ENCODE results near the gene LSS.
"Not testable (repeated sequence)": the region's sequence is repeated elsewhere in the genome, so short reads cannot be mapped to it uniquely, and the experiment has no call there.

LSS gene

DNA sequence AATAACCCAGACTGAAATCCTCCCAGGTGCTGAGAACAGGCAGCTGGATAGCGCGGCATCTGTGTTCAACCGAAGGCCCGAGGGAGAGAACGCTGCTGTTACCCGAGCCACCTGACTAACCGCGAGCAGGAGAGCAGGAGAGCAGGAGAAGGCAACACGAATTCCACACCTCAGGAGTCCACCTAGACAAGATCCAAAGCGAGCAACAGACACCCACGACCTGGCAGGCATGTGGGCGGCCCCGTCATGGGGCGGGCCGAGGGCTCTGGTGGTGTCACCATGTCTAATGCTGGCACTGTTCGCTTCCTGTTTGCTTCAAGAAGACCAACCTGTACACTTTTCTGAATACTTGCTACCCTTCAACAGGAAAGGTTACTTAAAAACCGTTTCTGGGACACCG lies 23.4 kb downstream of the LSS start:
- DNase-seq (ENCODE audit: low spot score): no peak

GRCh38 chr21:46203203-46203600 lies 25.4 kb downstream of the LSS start:
- no peak for DNase-seq (ENCODE audit: low spot score)

DNA sequence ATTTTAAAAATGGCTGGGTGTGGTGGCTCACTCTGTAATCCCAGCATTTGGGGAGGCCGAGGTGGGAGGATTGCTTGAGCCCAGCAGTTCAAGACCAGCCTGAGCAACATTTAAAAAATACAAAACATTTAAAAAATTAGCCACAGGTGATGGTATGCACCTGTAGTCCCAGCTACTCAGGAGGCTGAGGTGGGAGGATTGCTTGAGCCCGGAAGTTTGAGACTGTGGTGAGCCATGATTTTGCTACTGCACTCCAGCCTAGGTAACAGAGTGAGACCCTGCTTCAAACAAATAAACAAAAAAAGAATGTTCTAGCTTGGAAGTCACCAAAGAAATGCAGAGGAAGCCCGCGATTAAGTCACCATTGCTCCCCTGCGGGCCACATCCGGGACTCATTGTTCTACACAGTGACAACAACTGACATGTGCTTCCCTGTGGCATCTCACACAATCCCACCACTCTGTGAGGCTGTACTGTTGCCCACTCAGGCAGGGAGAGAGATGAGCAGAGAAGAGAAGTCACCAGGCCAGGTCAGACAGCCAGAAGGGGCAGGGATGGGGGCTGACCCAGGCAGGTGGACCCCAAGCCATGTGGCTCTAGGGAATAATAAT lies 25.9 kb downstream of the LSS start:
- DNase-seq (ENCODE audit: low spot score): no peak

DNA sequence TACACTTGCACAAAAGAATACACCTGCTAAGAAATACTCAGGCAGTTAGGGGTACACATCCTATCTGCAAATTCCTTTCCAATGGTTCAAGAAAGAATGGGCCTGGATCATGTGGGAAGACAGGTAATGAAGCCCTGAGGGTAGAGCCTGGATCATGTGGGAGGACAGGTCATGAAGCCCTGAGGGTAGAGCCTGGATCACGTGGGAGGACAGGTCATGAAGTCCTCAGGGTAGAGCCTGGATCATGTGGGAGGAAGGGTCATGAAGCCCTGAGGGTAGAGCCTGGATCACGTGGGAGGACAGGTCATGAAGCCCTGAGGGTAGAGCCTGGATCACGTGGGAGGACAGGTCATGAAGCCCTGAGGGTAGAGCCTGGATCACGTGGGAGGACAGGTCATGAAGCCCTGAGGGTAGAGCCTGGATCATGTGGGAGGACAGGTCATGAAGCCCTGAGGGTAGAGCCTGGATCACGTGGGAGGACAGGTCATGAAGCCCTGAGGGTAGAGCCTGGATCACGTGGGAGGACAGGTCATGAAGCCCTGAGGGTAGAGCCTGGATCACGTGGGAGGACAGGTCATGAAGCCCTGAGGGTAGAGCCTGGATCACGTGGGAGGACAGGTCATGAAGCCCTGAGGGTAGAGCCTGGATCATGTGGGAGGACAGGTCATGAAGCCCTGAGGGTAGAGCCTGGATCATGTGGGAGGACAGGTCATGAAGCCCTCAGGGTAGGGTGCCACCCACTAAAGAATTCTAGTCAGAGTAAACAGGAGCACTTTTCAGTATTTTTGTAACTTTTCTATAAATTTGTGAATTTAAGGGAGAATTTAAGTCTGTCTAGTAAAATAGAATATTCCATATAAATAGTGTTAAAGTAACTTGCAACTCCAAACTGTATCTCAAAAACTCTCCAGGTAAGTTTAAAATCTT lies 27.4 kb downstream of the LSS start:
- not testable (repeated sequence) for DNase-seq (ENCODE audit: low spot score)

DNA sequence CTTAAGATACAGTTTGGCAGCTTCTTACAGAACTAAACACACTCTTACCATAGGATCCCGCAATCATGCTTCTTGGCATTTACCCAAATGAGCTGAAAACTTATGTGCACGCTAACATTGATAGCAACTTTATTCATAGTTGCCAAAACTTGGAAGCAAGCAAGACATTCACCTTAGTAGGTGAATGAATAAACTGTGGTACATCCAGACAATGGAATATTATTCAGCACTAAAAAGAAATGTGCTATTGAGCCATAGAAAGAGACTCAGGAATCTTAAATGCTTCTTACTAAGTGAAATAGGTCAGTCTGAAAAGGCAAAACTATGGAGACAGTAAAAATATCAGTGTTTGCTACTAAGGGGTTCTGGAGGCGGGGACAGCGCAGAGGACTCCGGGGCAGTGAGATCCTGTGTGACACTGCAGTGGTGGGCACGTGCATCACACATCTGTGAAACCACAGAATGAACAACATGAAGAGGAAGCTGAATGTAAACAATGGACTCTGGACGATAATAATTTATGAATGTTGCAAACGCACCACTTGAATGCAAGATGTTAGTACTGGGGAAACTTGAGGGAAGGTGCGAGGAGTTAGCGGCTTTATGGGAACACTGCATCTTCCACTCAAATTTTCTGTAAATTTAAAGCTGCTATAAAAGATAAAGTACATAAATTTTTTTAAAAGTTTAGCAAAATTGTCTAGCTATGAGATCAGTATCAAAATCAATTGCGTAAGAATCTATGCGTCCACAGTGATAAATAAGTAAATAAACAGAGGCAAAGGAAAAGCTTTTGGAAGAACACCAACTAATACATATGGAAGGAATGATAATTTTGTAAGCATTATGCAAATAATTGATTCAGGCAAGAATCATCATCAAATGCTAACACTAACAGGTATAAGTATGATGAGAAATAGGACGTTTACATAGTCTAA lies 28.9 kb downstream of the LSS start:
- DNase-seq (ENCODE audit: low spot score): no peak

DNA sequence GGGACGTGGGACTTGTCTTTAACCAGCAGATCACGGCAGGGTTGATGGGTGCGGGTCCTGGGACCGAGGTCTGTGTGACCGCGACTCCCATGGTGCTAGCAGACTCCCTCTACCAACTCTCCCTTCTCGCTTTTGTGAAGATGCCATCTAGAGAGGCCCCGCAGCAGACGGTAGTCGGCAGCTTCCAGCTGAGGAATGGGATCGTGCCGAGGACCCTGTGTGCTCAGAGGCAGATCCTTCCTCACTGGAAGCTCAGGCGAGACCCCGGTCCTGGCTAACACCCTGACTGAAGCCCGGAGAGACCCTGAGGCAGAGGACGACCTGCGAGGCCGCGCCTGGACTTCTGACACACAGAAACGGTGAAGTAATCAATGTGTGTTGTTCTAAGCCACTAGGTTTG lies 31.8 kb downstream of the LSS start:
- DNase-seq (ENCODE audit: low spot score): no peak

DNA sequence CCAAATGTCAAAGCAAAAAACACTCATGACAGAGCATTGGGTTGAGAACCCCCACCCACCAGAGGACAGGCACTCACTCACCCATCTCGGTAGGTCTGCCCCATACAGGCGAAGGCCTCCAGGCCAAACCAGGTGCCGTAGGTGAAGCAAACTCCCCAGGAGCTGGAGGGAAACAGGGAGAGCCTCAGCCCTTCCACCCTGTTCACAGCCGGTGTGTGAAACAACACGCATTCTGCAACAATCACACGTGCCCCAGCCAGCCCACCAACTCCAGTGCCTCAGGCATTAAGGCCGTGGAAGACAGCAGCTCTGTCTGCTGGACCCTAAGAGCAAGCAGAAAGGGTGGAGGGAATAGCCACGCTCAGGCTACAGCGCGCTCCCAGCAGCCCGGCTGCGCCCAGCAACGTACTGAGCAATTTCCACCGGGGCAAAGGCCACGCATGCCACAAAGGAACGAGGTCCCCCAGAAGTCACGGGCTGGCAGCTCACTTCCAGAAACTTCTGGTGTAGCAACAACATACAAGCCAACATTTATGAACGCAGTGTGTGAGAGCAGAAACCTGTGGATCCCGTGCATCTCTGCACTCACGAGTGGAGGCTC lies 32.9 kb downstream of the LSS start:
- DNase-seq (ENCODE audit: low spot score): no peak

GRCh38 chr21:46194374-46195334 lies 33.9 kb downstream of the LSS start:
- DNase-seq (ENCODE audit: low spot score): peak; percentile 45

- no peak for DNase-seq (ENCODE audit: low spot score)
Measured at GRCh38 chr21:46193829-46194373, 34.7 kb downstream of the LSS start.

- DNase-seq (ENCODE audit: low spot score): no peak
Measured at GRCh38 chr21:46191686-46192575, 36.6 kb downstream of the LSS start.

- no peak for DNase-seq (ENCODE audit: low spot score)
Measured at GRCh38 chr21:46191257-46191685, 37.3 kb downstream of the LSS start.

GRCh38 chr21:46190491-46191131 lies 38.0 kb downstream of the LSS start:
- no peak for DNase-seq (ENCODE audit: low spot score)

GRCh38 chr21:46189959-46190490 lies 38.5 kb downstream of the LSS start:
- DNase-seq (ENCODE audit: low spot score): no peak

DNA sequence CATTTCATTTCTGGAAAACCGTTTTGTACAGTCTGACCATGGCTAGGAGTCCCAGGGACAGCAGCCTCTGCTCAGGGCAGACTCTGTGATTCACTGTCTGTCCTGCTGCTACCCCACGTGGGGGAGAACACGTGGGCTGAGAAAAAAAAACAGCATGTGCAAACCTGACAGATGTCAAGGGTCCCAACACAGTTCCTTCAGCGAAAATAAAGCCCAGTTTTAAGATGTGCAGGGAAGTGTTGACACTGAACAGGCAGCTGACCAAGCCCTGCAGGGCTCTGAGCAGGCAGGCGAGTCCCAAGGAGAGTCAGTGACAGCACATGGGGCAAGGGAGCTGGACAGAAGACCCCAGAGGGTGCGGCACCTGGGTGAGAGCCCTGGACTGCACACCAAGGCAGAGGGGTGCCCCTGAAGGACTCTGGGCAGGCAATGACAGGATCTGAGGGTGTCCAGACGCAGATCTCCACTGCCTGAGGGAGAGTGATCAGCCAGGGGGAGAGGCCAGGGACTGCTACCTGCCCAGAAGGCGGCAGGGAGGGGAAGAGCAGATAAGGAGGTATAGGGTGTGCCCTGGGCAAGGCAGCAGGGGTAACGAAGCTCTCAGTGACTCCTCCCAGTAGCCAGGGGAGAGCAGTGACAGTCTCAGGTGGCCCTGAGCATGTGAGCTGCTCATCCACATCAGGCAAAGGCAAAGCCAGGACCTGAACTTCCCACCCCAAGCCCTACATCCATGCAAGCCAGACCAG lies 39.2 kb downstream of the LSS start:
- no peak for DNase-seq (ENCODE audit: low spot score)

DNA sequence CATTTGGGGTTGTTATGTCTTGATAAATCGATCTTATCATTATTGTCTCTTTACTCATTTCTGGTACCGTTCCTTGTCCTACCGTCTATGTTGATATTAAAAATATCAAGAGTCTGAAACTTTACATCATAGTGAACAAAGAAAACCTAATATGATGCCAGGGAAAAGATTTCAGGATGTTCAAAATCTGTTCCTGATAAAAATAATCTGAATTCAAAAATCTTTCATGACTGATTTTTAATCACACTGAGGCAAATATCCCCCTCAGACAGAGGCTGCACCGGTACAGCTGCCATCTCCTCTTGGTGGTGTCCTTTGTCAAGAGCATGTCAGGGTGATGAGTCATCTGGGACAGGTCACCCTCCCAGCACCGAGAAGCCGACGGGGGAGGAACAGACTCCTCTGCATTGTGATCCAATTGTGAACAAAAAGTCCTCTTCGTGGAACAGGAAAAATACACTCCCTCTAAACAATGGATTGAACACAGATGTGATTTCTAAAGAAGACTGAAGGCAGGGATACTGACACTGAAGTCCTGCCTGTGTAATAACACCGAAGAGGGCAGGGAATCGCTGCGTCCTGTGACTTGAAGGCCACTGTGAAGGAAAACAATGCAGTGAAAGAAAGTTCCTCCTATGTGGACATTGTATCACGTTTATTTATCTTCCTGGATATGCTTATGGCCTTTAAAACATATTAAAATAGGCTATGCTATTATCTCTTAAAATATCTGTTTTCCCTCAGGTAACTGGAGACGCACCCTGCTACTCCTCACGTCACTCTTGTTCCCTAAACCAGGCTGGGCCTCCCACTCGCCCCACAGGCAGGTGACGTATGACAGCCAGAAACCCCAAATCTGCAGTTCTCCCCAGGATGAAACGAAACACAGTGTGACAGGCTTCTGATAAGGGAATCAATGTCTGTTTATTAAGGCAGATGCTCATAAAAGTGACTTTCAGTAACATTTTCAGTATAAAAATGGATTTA lies 40.1 kb downstream of the LSS start:
- no peak for DNase-seq (ENCODE audit: low spot score)

- no peak for DNase-seq (ENCODE audit: low spot score)
Measured at GRCh38 chr21:46187814-46188213, 40.8 kb downstream of the LSS start.

- no peak for DNase-seq (ENCODE audit: low spot score)
Measured at GRCh38 chr21:46187261-46187660, 41.3 kb downstream of the LSS start.

Data from cerebellar cortex (tissue), 1 donor.